Prostate gland (tissue), 2 donors: ENCODE measurements around the gene S100A5. TPM values are rescaled to one million over a fixed set of nuclear protein-coding genes. Genes with fewer than 3 reads are reported as not detected.

Experiments
- DNase-seq: peaks from one replicate; pipeline ENCODE4 v3.0.0-alpha.2; 2019; ENCODE audit warnings: low spot score
- H3K27ac ChIP-seq, 2 donors: fragments of 200-600 bp; sonication (generic); 2 replicates each; pipeline ENCODE4 v1.5.1; 2017 to 2019
- H3K27me3 ChIP-seq: fragments of 200-600 bp; sonication (generic); replicated peaks from 2 replicates; pipeline ENCODE4 v1.5.1; 2019; ENCODE audit not compliant: insufficient read depth
- H3K36me3 ChIP-seq, 2 donors: fragments of 200-600 bp; sonication (generic); 1 replicate in 1 of 2; 2 replicates in 1 of 2; pipeline versions ENCODE4 v1.5.1 to v1.8.1; 2017 to 2019
- H3K4me1 ChIP-seq: fragments of 200-600 bp; sonication (generic); replicated peaks from 2 replicates; pipeline ENCODE4 v1.5.1; 2019
- H3K4me3 ChIP-seq, 2 donors: fragments of 200-600 bp; sonication (generic); 2 replicates each; pipeline ENCODE4 v1.5.1; 2017 to 2019
- H3K9me3 ChIP-seq: fragments of 200-600 bp; sonication (generic); 2 replicates; pipeline ENCODE4 v1.5.1; 2017
- POLR2A ChIP-seq: fragments of 450-650 bp; IDR thresholded peaks from one replicate; pipeline ENCODE4 v1.6.1; 2016; ENCODE audit warnings: antibody characterized with exemption, mild to moderate bottlenecking
- POLR2AphosphoS5 ChIP-seq: sonication (generic); formaldehyde crosslinking; IDR thresholded peaks from one replicate; pipeline ENCODE4 v1.6.1; 2017; ENCODE audit warnings: antibody characterized with exemption
- WGBS: methylation state at CpG from one replicate; pipeline ENCODE4 v1.1.5; 2018; 5-methylcytosine and 5-hydroxymethylcytosine counted together
- intact Hi-C: fragments of 100-400 bp; cut with DNase I; formaldehyde crosslinking; loops from one replicate; pipeline ENCODE4 v1.14.2; 2022
- total RNA-seq, 2 donors: library from RNA; depleted of rRNA; stranded (reverse); fragments of >200 nt; gene quantifications; one replicate each; pipeline ENCODE4 v1.1.0, GENCODE V29; 2016
- TF ChIP-seq, protein P1 (sequence below), 4 experiments: fragments of 200-600 bp in 2 of 4; fragments of 450-650 bp in 2 of 4; sonication (generic) in 2 of 4; IDR thresholded peaks; 1 replicate in 3 of 4; 2 replicates in 1 of 4; pipeline ENCODE4 v1.5.1; 2016 to 2019; ENCODE audit warnings: antibody characterized with exemption in 4 of 4, mild to moderate bottlenecking in 2 of 4, moderate library complexity in 2 of 4

S100A5 gene
- total RNA-seq, 2 donors from 2014 or later, result not detected

DNA sequence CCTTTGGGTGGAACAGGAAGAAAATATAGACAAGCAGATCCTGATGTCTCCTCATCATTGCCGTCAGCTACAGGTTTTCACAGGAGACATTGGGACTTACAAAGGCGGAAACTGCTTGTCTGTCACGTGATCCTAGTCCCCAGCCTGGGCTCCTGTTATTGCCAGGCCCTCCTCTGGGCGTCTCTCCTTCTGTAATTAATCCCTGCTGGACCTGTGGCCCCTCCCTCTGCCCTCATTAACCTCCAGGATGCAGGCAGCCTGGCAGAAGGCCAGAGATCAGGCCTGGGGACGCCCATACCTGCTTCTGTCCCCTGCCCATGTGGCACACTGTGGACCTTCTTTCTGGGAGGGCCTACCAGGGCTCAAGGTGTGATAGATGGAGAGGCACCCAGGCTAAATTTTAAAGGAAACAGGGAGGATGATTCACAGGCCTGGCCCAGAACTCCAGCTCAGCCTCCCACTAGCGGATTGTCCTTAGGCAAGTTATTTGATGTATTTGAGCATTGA lies 2.4 kb downstream of the S100A5 start:
- Histone ChIP-seq H3K27ac (no peak overlapping the region), H3K9me3 (no peaks in the 10 kb centered on the region), H3K27me3 (no peaks in the 10 kb centered on the region), H3K4me1 (peaks cover 3% of the 10 kb centered on the region), H3K36me3 (no peaks in the 10 kb centered on the region), H3K4me3 (no peak overlapping the region)
- no peak for DNase-seq
- TF ChIP-seq POLR2AphosphoS5 (no peak), POLR2A (no peak)
- TF ChIP-seq, protein P1, sequence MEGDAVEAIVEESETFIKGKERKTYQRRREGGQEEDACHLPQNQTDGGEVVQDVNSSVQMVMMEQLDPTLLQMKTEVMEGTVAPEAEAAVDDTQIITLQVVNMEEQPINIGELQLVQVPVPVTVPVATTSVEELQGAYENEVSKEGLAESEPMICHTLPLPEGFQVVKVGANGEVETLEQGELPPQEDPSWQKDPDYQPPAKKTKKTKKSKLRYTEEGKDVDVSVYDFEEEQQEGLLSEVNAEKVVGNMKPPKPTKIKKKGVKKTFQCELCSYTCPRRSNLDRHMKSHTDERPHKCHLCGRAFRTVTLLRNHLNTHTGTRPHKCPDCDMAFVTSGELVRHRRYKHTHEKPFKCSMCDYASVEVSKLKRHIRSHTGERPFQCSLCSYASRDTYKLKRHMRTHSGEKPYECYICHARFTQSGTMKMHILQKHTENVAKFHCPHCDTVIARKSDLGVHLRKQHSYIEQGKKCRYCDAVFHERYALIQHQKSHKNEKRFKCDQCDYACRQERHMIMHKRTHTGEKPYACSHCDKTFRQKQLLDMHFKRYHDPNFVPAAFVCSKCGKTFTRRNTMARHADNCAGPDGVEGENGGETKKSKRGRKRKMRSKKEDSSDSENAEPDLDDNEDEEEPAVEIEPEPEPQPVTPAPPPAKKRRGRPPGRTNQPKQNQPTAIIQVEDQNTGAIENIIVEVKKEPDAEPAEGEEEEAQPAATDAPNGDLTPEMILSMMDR (IDR thresholded peaks at IDR 0.05), result no peak
- intact Hi-C loops, result no loop called here
- 81% methylated on average over 6 of the region's 6 CpGs for WGBS

DNA sequence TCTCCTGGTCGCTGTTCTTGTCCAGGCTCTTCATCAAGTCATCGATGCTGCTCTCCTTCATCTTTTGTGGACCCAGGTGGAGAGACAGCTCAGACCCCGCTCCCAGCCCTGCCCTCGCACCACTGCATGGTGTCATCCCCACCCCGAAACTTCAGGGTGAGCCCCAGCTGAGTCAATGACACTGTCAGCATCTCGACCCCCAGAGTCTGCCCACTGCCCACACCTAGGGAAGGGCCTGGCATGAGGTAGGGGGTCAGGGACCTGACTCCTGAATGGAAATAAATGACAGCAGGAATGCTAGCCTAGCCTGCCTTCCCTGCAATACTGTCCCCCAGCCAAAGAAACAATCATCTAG lies 3.4 kb downstream of the S100A5 start:
- intact Hi-C loops, result no loop called here
- TF ChIP-seq, protein P1 (IDR thresholded peaks at IDR 0.05), result no peak
- TF ChIP-seq POLR2AphosphoS5 (no peak), POLR2A (no peak)
- 93% methylated on average over 6 of the region's 6 CpGs for WGBS
- H3K9me3 ChIP-seq, result no peaks in the 10 kb centered on the region
- no peaks in the 10 kb centered on the region for H3K27me3 ChIP-seq
- DNase-seq, result no peak
- peaks cover 3% of the 10 kb centered on the region for H3K4me1 ChIP-seq
- H3K36me3 ChIP-seq, result no peaks in the 10 kb centered on the region
- no peak overlapping the region for H3K4me3 ChIP-seq
- H3K27ac ChIP-seq, result no peak overlapping the region

DNA sequence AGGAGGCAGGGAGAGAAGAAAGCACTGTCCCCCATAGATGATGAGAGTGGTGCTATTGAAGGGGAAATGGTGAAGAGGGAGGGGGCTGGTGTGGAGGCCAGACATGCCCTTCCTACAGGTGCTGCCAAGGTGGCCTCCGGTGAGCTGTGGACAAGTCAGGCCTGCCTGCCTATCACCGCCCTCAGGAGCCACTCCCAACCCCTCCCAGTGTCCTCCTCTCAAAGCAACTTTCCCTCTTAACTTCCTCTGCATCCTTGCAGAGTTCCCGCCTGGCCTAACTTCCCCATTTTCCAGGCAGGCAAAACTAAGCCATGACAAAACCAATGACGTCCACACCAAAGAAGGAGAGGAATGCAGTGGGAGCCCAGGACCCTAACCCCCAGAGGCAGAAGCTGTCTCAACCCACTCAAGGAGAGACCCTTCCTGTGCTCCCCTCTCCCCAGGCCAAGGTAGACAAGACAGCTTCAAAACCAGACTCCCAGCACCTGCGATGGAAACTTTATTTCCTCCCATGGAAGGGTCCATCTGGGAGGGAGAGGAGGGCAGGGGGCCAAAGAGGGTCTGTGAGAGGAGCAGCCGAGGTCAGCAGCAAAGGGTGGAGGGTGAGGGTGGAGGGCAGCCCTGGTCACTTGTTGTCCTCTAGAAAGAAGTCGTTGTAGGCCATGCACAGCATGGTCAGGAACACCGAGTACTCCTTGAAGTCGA lies 3.9 kb downstream of the S100A5 start:
- no peaks in the 10 kb centered on the region for H3K27me3 ChIP-seq
- intact Hi-C loops, result no loop called here

DNA sequence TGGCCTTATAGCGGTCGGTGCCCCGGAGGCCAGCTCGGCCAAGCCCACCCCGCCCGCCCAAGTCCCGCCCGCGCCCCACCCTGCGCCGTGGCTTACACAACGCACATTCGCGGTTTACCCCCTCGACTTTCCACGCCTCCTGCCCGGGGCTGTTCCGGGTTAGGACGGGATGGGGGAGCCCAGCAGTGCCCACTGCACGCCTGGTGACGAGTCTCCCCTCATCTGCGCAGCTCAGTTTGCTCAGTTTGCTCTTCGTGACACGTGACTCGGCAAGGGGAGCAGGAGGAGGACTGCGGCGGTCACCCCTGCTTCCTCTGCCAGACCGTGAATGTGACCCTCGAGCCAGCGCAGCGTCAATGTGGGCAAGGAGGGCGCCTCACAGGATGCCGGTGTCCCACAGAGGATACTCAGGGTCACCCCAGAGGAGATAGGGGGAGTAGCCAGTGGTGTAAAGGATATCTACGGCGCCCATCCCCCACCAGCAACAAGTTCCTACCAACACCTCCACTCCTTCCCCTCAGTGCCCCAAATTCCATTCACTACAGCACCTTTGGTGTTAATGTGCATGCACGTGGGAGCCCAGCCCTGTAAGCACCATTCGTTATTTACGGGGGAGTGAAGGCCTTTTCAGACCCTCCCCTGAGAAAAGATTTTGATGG lies 4.6 kb downstream of the S100A5 start:
- peaks cover 3% of the 10 kb centered on the region for H3K4me1 ChIP-seq
- H3K36me3 ChIP-seq, result no peaks in the 10 kb centered on the region
- TF ChIP-seq, protein P1 (IDR thresholded peaks at IDR 0.05), result no peak
- TF ChIP-seq POLR2AphosphoS5, result peak; percentile 79
- WGBS, result under 1% methylated on average over 14 of the region's 38 CpGs
- H3K9me3 ChIP-seq, result no peaks in the 10 kb centered on the region
- DNase-seq, result peak; percentile 82
- intact Hi-C loops, result no loop called here
- peak overlapping the region; percentile 92 to 96 for H3K27ac ChIP-seq
- peak overlapping the region; percentile 60 to 74 for H3K4me3 ChIP-seq
- H3K27me3 ChIP-seq, result no peaks in the 10 kb centered on the region

More for the DNA sequence above, 3.9 kb downstream of the S100A5 start:
- Histone ChIP-seq H3K4me3 (peak overlapping the region; percentile 60 to 74), H3K36me3 (no peaks in the 10 kb centered on the region), H3K27ac (peak overlapping the region; percentile 92 to 96), H3K9me3 (no peaks in the 10 kb centered on the region), H3K4me1 (peaks cover 3% of the 10 kb centered on the region)
- 71% methylated on average over 9 of the region's 9 CpGs for WGBS
- no peak for DNase-seq
- TF ChIP-seq POLR2AphosphoS5 (no peak), POLR2A (no peak)
- TF ChIP-seq, protein P1 (IDR thresholded peaks at IDR 0.05), result no peak
